GM21529 (cell line): ENCODE measurements around the gene APBA2.

Experiments used
- ATAC-seq: cut with Tn5 transposase; IDR thresholded peaks from one replicate; pipeline ENCODE4 v1.9.1; 2021; ENCODE audit not compliant: unreplicated experiment

Gene APBA2

GRCh38 chr15:28933710-28934445 is 48.1 kb downstream of the APBA2 start:
- no peak for ATAC-seq

- no peak for ATAC-seq
These were observed 48.9 kb downstream of the APBA2 start for GRCh38 chr15:28934645-28935044.

GRCh38 chr15:28935316-28935715 is 49.5 kb downstream of the APBA2 start:
- ATAC-seq: no peak

GRCh38 chr15:28936081-28936480 is 50.3 kb downstream of the APBA2 start:
- ATAC-seq: no peak

GRCh38 chr15:28936481-28936881 is 50.7 kb downstream of the APBA2 start:
- no peak for ATAC-seq

GRCh38 chr15:28937271-28937670 is 51.5 kb downstream of the APBA2 start:
- no peak for ATAC-seq

- ATAC-seq: no peak
These were observed 56.3 kb downstream of the APBA2 start for GRCh38 chr15:28942046-28942445.

GRCh38 chr15:28942571-28942970 is 56.8 kb downstream of the APBA2 start:
- no peak for ATAC-seq

- ATAC-seq: no peak
These were observed 57.4 kb downstream of the APBA2 start for GRCh38 chr15:28943146-28943545.

GRCh38 chr15:28943611-28944230 is 57.9 kb downstream of the APBA2 start:
- no peak for ATAC-seq

- no peak for ATAC-seq
These were observed 58.5 kb downstream of the APBA2 start for GRCh38 chr15:28944286-28944685.

GRCh38 chr15:28944696-28945300 is 59.0 kb downstream of the APBA2 start:
- no peak for ATAC-seq

- no peak for ATAC-seq
These were observed 60.0 kb downstream of the APBA2 start for GRCh38 chr15:28945626-28946230.

- ATAC-seq: no peak
These were observed 61.0 kb downstream of the APBA2 start for GRCh38 chr15:28946803-28947202.

- no peak for ATAC-seq
These were observed 61.5 kb downstream of the APBA2 start for GRCh38 chr15:28947221-28947674.

GRCh38 chr15:28948036-28948435 is 62.3 kb downstream of the APBA2 start:
- no peak for ATAC-seq

GRCh38 chr15:28950916-28951315 is 65.1 kb downstream of the APBA2 start:
- no peak for ATAC-seq

- ATAC-seq: no peak
These were observed 67.1 kb downstream of the APBA2 start for GRCh38 chr15:28952666-28953491.

GRCh38 chr15:28953573-28954195 is 67.9 kb downstream of the APBA2 start:
- ATAC-seq: no peak

- ATAC-seq: no peak
These were observed 68.8 kb downstream of the APBA2 start for GRCh38 chr15:28954466-28955159.
